Measurements from ENCODE around the gene KIF3B. TPM values are rescaled to one million over a fixed set of nuclear protein-coding genes. Genes with fewer than 3 reads are reported as not detected.
"Not testable (repeated sequence)": the region's sequence is repeated elsewhere in the genome, so short reads cannot be mapped to it uniquely, and the experiment has no call there.

Gene KIF3B
- total RNA-seq, 1 experiment from 2014 or later: 49.0 TPM

- intact Hi-C loops (cut with micrococcal nuclease; ENCODE audit: unreplicated experiment): no loop called here
- no peak overlapping the region for H3K4me3 Mint-ChIP-seq (ENCODE audit: unreplicated experiment)
- H3K27ac Mint-ChIP-seq (ENCODE audit: unreplicated experiment): peak overlapping the region; percentile 34
- peaks cover 4% of the 10 kb centered on the region; the same call in 1 of the 2 replicates for H3K4me1 ChIP-seq
- no peaks in the 10 kb centered on the region for H3K36me3 ChIP-seq (ENCODE audit: control insufficient read depth, insufficient read depth, low read length)
- H3K9me3 Mint-ChIP-seq (ENCODE audit: unreplicated experiment): no peaks in the 10 kb centered on the region
- CTCF ChIA-PET: interaction anchor here (0.6 kb wide), 1 partner anchor 41 kb away, joined by 4 read pairs; no protein-coding TSS in a partner anchor
- peaks cover 10% of the 10 kb centered on the region for H3K4me1 Mint-ChIP-seq (ENCODE audit: low read depth, unreplicated experiment)
- H3K36me3 Mint-ChIP-seq (ENCODE audit: insufficient read depth, unreplicated experiment): peaks cover 79% of the 10 kb centered on the region
- no peak for TF ChIP-seq CTCF (IDR thresholded peaks at IDR 0.05; ENCODE audit: insufficient read depth in 1 of 2, low read depth in 1 of 2, low read length in 1 of 2, severe bottlenecking in 1 of 2, unreplicated experiment in 1 of 2)
- 0 out of 2 replicates have a peak, but pooled peaks cover 3% of the 10 kb centered on the region for H3K9me3 ChIP-seq
- H3K27me3 ChIP-seq (replicated peaks; ENCODE audit: control insufficient read depth, insufficient read depth, low read length): no peaks in the 10 kb centered on the region
- H3K4me3 ChIP-seq (ENCODE audit: low read depth, low read length): no peak overlapping the region
- POLR2A ChIA-PET: interaction anchor here (0.7 kb wide), 1 partner anchor 528 kb away, joined by 11 read pairs; no protein-coding TSS in a partner anchor
- no TSS peak for BruUV-seq (replicated peaks)
- no peaks in the 10 kb centered on the region for H3K27me3 Mint-ChIP-seq (ENCODE audit: insufficient read depth, unreplicated experiment)
- no peak for DNase-seq
These were observed 104.9 kb downstream of the KIF3B start for GRCh38 chr20:32382102-32382950.

GRCh38 chr20:32383441-32383840, 106.0 kb downstream of the KIF3B start:
- H3K4me3 Mint-ChIP-seq (ENCODE audit: unreplicated experiment); CTCF ChIA-PET; BruUV-seq (replicated peaks); H3K4me1 Mint-ChIP-seq (ENCODE audit: low read depth, unreplicated experiment); H3K27me3 Mint-ChIP-seq (ENCODE audit: insufficient read depth, unreplicated experiment); H3K27ac Mint-ChIP-seq (ENCODE audit: unreplicated experiment); H3K27me3 ChIP-seq (replicated peaks; ENCODE audit: control insufficient read depth, insufficient read depth, low read length); POLR2A ChIA-PET; H3K4me3 ChIP-seq (ENCODE audit: low read depth, low read length); intact Hi-C loops (cut with micrococcal nuclease; ENCODE audit: unreplicated experiment); H3K9me3 Mint-ChIP-seq (ENCODE audit: unreplicated experiment); H3K36me3 ChIP-seq (ENCODE audit: control insufficient read depth, insufficient read depth, low read length); H3K9me3 ChIP-seq; H3K4me1 ChIP-seq; DNase-seq: not testable (repeated sequence)
- H3K36me3 Mint-ChIP-seq (ENCODE audit: insufficient read depth, unreplicated experiment): peaks cover 68% of the 10 kb centered on the region

Other genes with a start within 250 kb of the KIF3B start
- gene HCK, start 225.4 kb upstream of the KIF3B start, total RNA-seq (2022): not detected in 2 replicates
- 130 and 138 TPM in 2 replicates for gene TM9SF4, start 167.9 kb upstream of the KIF3B start, total RNA-seq (2022)
- gene PLAGL2, start 69.9 kb upstream of the KIF3B start, total RNA-seq (2022): 89.6 and 96.1 TPM in 2 replicates
- 148 and 158 TPM in 2 replicates for gene POFUT1, start 69.8 kb upstream of the KIF3B start, total RNA-seq (2022)
- 226 and 233 TPM in 2 replicates for gene ASXL1, start 80.7 kb downstream of the KIF3B start, total RNA-seq (2022)